Lower leg skin (tissue), 3 donors: Measurements from ENCODE around the gene RGMB.

ENCODE experiments used
- CTCF ChIP-seq, 3 donors: fragments of 450-650 bp; IDR thresholded peaks; one replicate each; pipeline ENCODE4 v1.5.1; 2016; ENCODE audit warnings: antibody characterized with exemption in 3 of 3, mild to moderate bottlenecking in 3 of 3, moderate library complexity in 2 of 3
- POLR2A ChIP-seq, 2 donors: fragments of 450-650 bp; IDR thresholded peaks; one replicate each; pipeline ENCODE4 v1.6.1; 2016 to 2017; ENCODE audit warnings: antibody characterized with exemption in 2 of 2, mild to moderate bottlenecking in 1 of 2, moderate library complexity in 1 of 2

- TF ChIP-seq CTCF (IDR thresholded peaks at IDR 0.05), result no peak
- no peak for TF ChIP-seq POLR2A (IDR thresholded peaks at IDR 0.05)
Observed at GRCh38 chr5:98840946-98841345, 67.5 kb downstream of the RGMB start.
